Kidney epithelial cell (primary cell): ENCODE measurements around the gene NFAT5. TPM values are rescaled to one million over a fixed set of nuclear protein-coding genes. Genes with fewer than 3 reads are reported as not detected.

Experiments used
- DNase-seq: peaks from one replicate; pipeline ENCODE4 v3.0.0-alpha.2; 2010; ENCODE audit warnings: low read depth
- H3K27me3 ChIP-seq: 2 replicates; pipeline ENCODE4 v1.6.0; 2011; ENCODE audit warnings: low read length; ENCODE audit not compliant: control insufficient read depth, insufficient read depth
- H3K36me3 ChIP-seq: 2 replicates; pipeline ENCODE4 v1.5.1; 2011; ENCODE audit warnings: low read length; ENCODE audit not compliant: control insufficient read depth, insufficient read depth
- H3K4me3 ChIP-seq: 2 replicates; pipeline ENCODE4 v1.5.1; 2011; ENCODE audit warnings: low read depth, mild to moderate bottlenecking, control low read depth, low read length
- CTCF ChIP-seq: IDR thresholded peaks from 2 replicates; pipeline ENCODE4 v1.5.1; 2011; ENCODE audit warnings: mild to moderate bottlenecking, moderate library complexity, low read length, control low read depth, inconsistent platforms; ENCODE audit not compliant: insufficient read depth, poor library complexity, severe bottlenecking
- total RNA-seq: library from RNA; depleted of rRNA; stranded (reverse); fragments of >200 nt; gene quantifications from 2 replicates; pipeline ENCODE4 v1.2.3, GENCODE V29; 2015

The NFAT5 gene
- total RNA-seq, 1 donor from 2014 or later: 29.1 TPM

DNA sequence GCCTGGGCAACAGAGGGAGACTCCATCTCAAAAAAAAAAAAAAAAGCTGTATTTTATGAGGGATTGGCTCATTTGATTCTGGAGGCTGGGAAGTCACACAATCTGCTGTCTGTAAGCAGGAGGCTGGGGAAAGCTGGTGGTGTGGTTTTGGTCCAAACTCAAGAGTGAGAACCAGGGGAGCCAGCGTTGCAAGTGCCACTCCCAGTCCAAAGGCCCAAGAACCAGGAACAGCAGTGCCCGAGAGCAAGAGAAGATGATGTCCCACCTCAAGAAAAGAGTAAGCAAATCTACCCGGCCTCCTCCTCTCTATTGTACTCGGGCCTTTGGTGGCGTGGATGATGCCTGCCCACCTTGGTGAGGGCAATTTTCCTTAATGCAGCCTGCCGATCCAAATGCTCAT is 166.3 kb downstream of the NFAT5 start:
- Histone ChIP-seq H3K36me3 (no peaks in the 10 kb centered on the region), H3K4me3 (no peak overlapping the region), H3K27me3 (no peaks in the 10 kb centered on the region)
- TF ChIP-seq CTCF: no peak
- no peak for DNase-seq

- Histone ChIP-seq H3K27me3 (no peaks in the 10 kb centered on the region), H3K36me3 (peaks cover 2% of the 10 kb centered on the region), H3K4me3 (no peak overlapping the region)
- no peak for DNase-seq
- TF ChIP-seq CTCF: no peak
These were observed 175.8 kb downstream of the NFAT5 start for GRCh38 chr16:69741519-69741918.

- no peak for TF ChIP-seq CTCF
- H3K4me3 ChIP-seq: no peak overlapping the region
- peaks cover 2% of the 10 kb centered on the region for H3K36me3 ChIP-seq
- H3K27me3 ChIP-seq: no peaks in the 10 kb centered on the region
- no peak for DNase-seq
These were observed 176.5 kb downstream of the NFAT5 start for GRCh38 chr16:69741951-69742904.

DNA sequence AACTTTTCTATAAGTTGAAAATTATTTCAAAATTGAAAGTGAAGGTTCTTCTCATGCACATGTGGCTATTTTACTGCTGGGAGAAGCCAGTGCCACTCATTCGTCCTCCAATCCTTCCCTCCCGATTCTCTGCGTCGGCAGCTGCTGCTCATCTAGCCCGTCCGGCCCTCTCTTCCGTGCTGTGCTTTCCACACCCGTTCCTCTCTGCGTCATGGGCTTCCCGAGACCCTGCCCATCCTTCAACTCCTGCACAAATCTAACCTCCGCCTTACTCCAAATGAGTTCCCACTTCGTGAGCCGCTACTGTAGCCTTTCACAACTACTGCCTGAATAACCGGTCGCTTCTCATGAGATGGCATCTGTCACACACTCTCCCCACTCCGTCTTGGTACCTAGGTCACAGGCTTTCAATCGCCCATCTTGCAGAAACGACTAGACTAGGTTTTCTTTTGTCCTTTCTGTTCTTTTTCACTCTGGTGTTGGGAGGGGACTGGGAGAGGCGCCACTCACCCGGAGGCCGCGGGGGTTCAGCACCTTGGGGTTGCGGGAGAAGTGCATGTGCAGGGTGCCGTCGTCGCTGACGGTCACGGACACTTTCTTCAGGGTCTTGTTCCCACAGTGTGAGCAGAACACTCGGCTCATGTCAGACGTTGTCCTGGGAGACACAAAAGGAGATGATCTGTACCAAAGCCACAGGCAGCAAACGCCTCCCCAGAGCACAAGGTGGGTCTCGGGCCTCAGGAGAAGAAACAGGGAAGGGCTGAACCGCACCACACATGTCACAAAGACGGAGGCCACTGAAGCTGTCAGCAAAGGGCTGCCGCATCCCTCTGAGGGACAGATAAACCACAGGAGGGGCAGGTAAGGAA is 178.8 kb downstream of the NFAT5 start:
- no peak overlapping the region for H3K4me3 ChIP-seq
- no peaks in the 10 kb centered on the region for H3K27me3 ChIP-seq
- no peak for DNase-seq
- H3K36me3 ChIP-seq: peaks cover 2% of the 10 kb centered on the region
- TF ChIP-seq CTCF: no peak

DNA sequence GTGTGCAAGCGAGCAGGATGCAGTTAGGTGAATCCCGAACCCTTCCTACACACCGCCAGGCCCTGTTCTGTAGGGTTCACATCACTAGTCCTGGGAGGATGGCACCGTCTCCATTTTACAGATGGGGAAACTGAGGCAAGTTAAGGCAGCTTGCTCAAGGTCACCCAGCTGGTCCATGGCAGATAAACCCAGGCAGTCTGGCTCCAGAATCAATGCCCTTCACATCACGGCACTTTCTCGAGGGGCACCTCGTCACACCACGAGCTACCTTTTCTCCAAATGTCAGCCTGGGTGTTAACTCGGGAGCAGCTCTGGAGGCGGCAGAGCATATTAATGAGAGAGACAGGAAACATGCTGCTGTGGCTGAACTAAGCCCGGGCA is 179.5 kb downstream of the NFAT5 start:
- DNase-seq: no peak
- peaks cover 2% of the 10 kb centered on the region for H3K36me3 ChIP-seq
- no peaks in the 10 kb centered on the region for H3K27me3 ChIP-seq
- TF ChIP-seq CTCF: no peak
- H3K4me3 ChIP-seq: no peak overlapping the region
